Measurements from ENCODE around the gene NOL4L. TPM values are rescaled to one million over a fixed set of nuclear protein-coding genes. Genes with fewer than 3 reads are reported as not detected.

NOL4L gene
- polyA plus RNA-seq, 1 experiment: 10.9 TPM

DNA sequence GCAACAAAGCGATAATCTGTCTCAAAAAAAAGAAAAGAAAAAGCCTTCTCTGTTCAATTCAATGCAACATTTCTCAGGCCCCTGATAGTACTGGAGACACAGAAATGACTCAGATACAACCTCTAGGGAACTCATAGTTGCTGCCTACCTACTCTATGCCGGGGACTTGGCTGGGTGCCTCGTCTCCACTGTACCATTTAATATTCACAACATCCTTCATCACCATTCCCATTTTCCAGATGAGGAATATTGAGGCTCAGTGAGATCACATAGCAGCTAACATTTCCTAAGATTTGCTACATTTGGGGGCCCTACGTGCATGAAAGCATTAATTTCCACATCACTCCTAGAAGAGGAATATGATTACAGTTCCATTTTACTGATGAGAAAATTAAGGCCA is 7.5 kb downstream of the NOL4L start:
- no peaks in the 10 kb centered on the region for H3K36me3 ChIP-seq (ENCODE audit: control insufficient read depth, insufficient read depth, low read length)
- DNase-seq (ENCODE audit: low read depth): no peak
- CTCF ChIA-PET: interaction anchor here (2.3 to 2.4 kb wide), 2 partner anchors 10 to 52 kb away, joined by 6 to 7 read pairs; no protein-coding TSS in a partner anchor
- H3K27me3 ChIP-seq (ENCODE audit: control insufficient read depth, insufficient read depth, low read length): no peaks in the 10 kb centered on the region
- no peak overlapping the region for H3K4me3 ChIP-seq (ENCODE audit: low read depth, low read length)
- TF ChIP-seq, protein P1, sequence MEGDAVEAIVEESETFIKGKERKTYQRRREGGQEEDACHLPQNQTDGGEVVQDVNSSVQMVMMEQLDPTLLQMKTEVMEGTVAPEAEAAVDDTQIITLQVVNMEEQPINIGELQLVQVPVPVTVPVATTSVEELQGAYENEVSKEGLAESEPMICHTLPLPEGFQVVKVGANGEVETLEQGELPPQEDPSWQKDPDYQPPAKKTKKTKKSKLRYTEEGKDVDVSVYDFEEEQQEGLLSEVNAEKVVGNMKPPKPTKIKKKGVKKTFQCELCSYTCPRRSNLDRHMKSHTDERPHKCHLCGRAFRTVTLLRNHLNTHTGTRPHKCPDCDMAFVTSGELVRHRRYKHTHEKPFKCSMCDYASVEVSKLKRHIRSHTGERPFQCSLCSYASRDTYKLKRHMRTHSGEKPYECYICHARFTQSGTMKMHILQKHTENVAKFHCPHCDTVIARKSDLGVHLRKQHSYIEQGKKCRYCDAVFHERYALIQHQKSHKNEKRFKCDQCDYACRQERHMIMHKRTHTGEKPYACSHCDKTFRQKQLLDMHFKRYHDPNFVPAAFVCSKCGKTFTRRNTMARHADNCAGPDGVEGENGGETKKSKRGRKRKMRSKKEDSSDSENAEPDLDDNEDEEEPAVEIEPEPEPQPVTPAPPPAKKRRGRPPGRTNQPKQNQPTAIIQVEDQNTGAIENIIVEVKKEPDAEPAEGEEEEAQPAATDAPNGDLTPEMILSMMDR (IDR thresholded peaks at IDR 0.05; ENCODE audit: insufficient read depth, low read depth, low read length): no peak
- POLR2A ChIA-PET: no interaction called here

DNA sequence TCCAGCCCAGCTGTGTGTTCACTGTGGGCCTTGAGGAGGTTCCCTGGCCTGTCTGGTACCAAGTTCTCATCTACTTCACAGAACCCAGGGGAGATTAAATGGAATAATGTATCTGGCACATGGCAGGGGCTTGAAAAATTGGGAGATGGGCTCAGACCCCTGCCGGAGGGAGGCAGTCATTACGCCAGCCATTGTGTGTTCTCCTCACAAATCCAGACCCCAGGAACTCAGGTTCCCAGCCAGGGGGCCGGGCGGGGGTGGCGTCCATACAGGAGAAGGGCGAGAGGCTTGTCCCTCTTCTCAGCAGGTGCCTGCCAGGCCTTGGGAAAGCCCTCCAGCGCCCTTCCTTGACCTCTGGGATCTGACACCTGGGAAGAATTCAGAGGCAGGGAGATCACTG is 8.1 kb downstream of the NOL4L start:
- ChIA-PET POLR2A (no interaction called here), CTCF (interaction anchor here (2.3 to 2.4 kb wide), 2 partner anchors 10 to 52 kb away, joined by 6 to 7 read pairs; no protein-coding TSS in a partner anchor)
- Histone ChIP-seq H3K36me3 (ENCODE audit: control insufficient read depth, insufficient read depth, low read length) (no peaks in the 10 kb centered on the region), H3K4me3 (ENCODE audit: low read depth, low read length) (no peak overlapping the region), H3K27me3 (ENCODE audit: control insufficient read depth, insufficient read depth, low read length) (no peaks in the 10 kb centered on the region)
- DNase-seq (ENCODE audit: low read depth): no peak
- TF ChIP-seq, protein P1 (IDR thresholded peaks at IDR 0.05; ENCODE audit: insufficient read depth, low read depth, low read length): no peak

DNA sequence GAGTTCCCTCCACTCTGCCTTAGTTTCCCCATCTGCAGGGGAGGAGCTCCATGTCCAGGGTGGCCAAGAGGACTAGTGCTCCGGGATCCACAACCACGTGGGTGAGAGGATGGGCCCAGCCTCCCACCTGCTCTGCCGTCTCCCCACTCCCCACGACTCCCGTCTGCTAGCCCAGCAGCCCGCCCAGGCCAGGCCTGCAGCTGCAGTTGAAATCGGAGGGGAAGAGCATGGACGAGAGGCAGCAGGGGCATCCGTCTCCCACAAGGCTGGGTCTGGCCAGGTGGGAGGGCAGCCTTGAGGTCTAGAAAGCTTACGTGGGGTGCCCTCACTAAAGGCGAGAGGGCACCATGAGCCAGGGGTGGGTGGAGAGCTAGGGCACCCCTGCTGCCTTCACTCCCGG is 8.6 kb downstream of the NOL4L start:
- Histone ChIP-seq H3K4me3 (ENCODE audit: low read depth, low read length) (no peak overlapping the region), H3K27me3 (ENCODE audit: control insufficient read depth, insufficient read depth, low read length) (no peaks in the 10 kb centered on the region), H3K36me3 (ENCODE audit: control insufficient read depth, insufficient read depth, low read length) (no peaks in the 10 kb centered on the region)
- DNase-seq (ENCODE audit: low read depth): no peak
- POLR2A ChIA-PET: no interaction called here
- TF ChIP-seq, protein P1 (IDR thresholded peaks at IDR 0.05; ENCODE audit: insufficient read depth, low read depth, low read length): no peak
- CTCF ChIA-PET: interaction anchor here (2.3 to 2.4 kb wide), 2 partner anchors 11 to 51 kb away, joined by 6 to 7 read pairs; no protein-coding TSS in a partner anchor

DNA sequence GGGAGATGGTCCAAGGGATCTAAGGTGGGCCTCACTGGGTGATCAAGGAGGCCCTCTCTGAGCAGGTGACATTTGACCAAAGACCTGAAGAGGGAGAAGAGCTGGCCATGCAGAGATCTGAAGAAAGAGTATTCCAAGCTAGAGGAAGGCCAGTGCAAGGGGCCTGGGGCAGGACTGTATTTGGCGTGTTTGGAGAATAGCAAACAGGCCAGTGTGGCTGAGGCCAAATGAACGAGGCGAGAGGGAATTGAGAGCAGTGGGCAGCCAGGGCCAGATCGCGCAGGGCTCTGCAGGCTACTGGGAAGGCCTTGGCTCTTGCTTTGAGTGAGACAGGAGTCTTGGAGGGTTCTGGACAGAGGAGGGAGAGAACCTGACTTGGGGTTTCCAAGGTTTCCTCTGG is 9.3 kb downstream of the NOL4L start:
- ChIA-PET POLR2A (no interaction called here), CTCF (interaction anchor here (1.1 to 2.4 kb wide), 2 partner anchors 12 to 53 kb away, joined by 3 to 7 read pairs; no protein-coding TSS in a partner anchor)
- H3K36me3 ChIP-seq (ENCODE audit: control insufficient read depth, insufficient read depth, low read length): no peaks in the 10 kb centered on the region

DNA sequence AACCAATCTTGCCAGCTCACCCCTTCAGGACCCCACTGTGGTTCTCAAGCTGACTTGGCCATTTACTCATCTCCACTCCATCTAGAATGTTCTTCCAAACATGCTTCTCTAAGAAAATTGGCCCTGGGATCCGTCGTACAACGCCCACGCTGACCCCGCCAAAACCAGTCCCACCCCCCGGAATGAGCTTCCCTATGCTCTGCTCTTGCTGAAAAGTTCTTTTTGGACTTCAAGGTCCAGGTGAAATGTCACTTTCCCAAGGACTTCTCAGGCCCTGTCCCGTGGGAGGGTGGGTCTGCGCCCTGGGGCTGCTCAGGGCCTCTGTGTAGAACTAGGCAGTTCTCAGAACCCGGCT is 9.9 kb downstream of the NOL4L start:
- Histone ChIP-seq H3K4me3 (ENCODE audit: low read depth, low read length) (no peak overlapping the region), H3K36me3 (ENCODE audit: control insufficient read depth, insufficient read depth, low read length) (no peaks in the 10 kb centered on the region), H3K27me3 (ENCODE audit: control insufficient read depth, insufficient read depth, low read length) (no peaks in the 10 kb centered on the region)
- ChIA-PET POLR2A (no interaction called here), CTCF (interaction anchor here (1.1 kb wide), 1 partner anchor 53 kb away, joined by 3 read pairs; no protein-coding TSS in a partner anchor)
- DNase-seq (ENCODE audit: low read depth): no peak
- TF ChIP-seq, protein P1 (IDR thresholded peaks at IDR 0.05; ENCODE audit: insufficient read depth, low read depth, low read length): no peak

More for the DNA sequence above, 9.3 kb downstream of the NOL4L start:
- Histone ChIP-seq H3K4me3 (ENCODE audit: low read depth, low read length) (no peak overlapping the region), H3K27me3 (ENCODE audit: control insufficient read depth, insufficient read depth, low read length) (no peaks in the 10 kb centered on the region)
- DNase-seq (ENCODE audit: low read depth): no peak
- TF ChIP-seq, protein P1 (IDR thresholded peaks at IDR 0.05; ENCODE audit: insufficient read depth, low read depth, low read length): no peak

Measured in BJ (cell line).